CD4-positive, alpha-beta T cell (primary cell): ENCODE results near the gene ATP6V0D1. TPM values are rescaled to one million over a fixed set of nuclear protein-coding genes. Genes with fewer than 3 reads are reported as not detected.

Experiments
- ATAC-seq: fragments of 200-7000 bp; cut with Tn5 transposase; one replicate; pipeline ENCODE4 v1.10.0; 2022; ENCODE audit warnings: mild to moderate bottlenecking; ENCODE audit not compliant: poor library complexity
- CTCF ChIA-PET: fragments of 350-600 bp; sonication (Branson Sonifier 250); formaldehyde crosslinking; loops from one replicate; lab custom pipeline; 2021; ENCODE audit warnings: antibody characterized with exemption, inconsistent platforms; lab: Charles Lee
- POLR2A ChIA-PET: fragments of 350-600 bp; sonication (Branson Sonifier 250); formaldehyde crosslinking; loops from one replicate; lab custom pipeline; 2021; ENCODE audit warnings: antibody characterized with exemption, inconsistent platforms; lab: Charles Lee
- DNase-seq, 14 experiments: peaks; one replicate each; pipeline ENCODE4 v3.0.0-alpha.2; 2013 to 2020; ENCODE audit warnings: mixed read lengths in 2 of 14
- H3K27ac ChIP-seq, 2 donors: one replicate each; pipeline versions ENCODE4 v1.5.1 to v1.7.0; 2013; ENCODE audit warnings: low read length in 2 of 2, low read depth in 1 of 2, mild to moderate bottlenecking in 1 of 2
- H3K27me3 ChIP-seq, 2 experiments: 1 replicate in 1 of 2; 2 replicates in 1 of 2; pipeline versions ENCODE4 v1.6.1 to v1.7.0; 2013; ENCODE audit warnings: low read length in 2 of 2, control low read depth in 1 of 2, mild to moderate bottlenecking in 1 of 2, moderate library complexity in 1 of 2; ENCODE audit not compliant: insufficient read depth in 2 of 2, control insufficient read depth in 1 of 2
- H3K36me3 ChIP-seq: one replicate; pipeline ENCODE4 v1.6.1; 2013; ENCODE audit warnings: low read length, control low read depth; ENCODE audit not compliant: insufficient read depth
- H3K4me1 ChIP-seq: one replicate; pipeline ENCODE4 v1.6.1; 2013; ENCODE audit warnings: low read length, control low read depth; ENCODE audit not compliant: insufficient read depth
- H3K4me3 ChIP-seq: one replicate; pipeline ENCODE4 v1.5.1; 2013; ENCODE audit warnings: mild to moderate bottlenecking, low read length, moderate library complexity
- H3K9me3 ChIP-seq, 2 experiments: 1 replicate in 1 of 2; 2 replicates in 1 of 2; pipeline versions ENCODE4 v1.6.1 to v1.7.0; 2013; ENCODE audit warnings: low read length in 2 of 2, mild to moderate bottlenecking in 2 of 2, control low read depth in 1 of 2, moderate library complexity in 1 of 2; ENCODE audit not compliant: control insufficient read depth in 1 of 2, insufficient read depth in 1 of 2
- H3K27ac Mint-ChIP-seq: one replicate; pipeline ENCODE4 v1.8.0; 2020; ENCODE audit warnings: mixed read lengths
- H3K27me3 Mint-ChIP-seq: one replicate; pipeline ENCODE4 v1.8.0; 2021; ENCODE audit warnings: mixed read lengths
- H3K36me3 Mint-ChIP-seq: one replicate; pipeline ENCODE4 v1.8.0; 2021; ENCODE audit warnings: low read depth, mixed read lengths
- H3K4me1 Mint-ChIP-seq: one replicate; pipeline ENCODE4 v1.8.0; 2021; ENCODE audit warnings: low read depth, mixed read lengths
- H3K4me3 Mint-ChIP-seq: one replicate; pipeline ENCODE4 v1.8.0; 2020; ENCODE audit warnings: mild to moderate bottlenecking, mixed read lengths
- H3K9me3 Mint-ChIP-seq: one replicate; pipeline ENCODE4 v1.8.0; 2020; ENCODE audit warnings: mixed read lengths
- intact Hi-C, 2 experiments: fragments of 100-400 bp; cut with DNase I in 1 of 2; cut with micrococcal nuclease in 1 of 2; formaldehyde crosslinking; loops; one replicate each; pipeline versions ENCODE4 v1.15.1 to v1.9.0; 2023 to 2025; cut with DNase I, micrococcal nuclease
- total RNA-seq, 174 experiments: library from RNA in 2 of 174; stranded (reverse) in 2 of 174; gene quantifications; one replicate each; pipeline ENCODE4 v1.2.3 and lab custom pipeline; 2021 to 2026
- TF ChIP-seq, protein P1 (sequence below): fragments of 200-600 bp; IDR thresholded peaks from one replicate; pipeline ENCODE4 v1.8.0; 2022; ENCODE audit warnings: antibody characterized with exemption, mild to moderate bottlenecking

Gene ATP6V0D1
- total RNA-seq, 2 experiments from 2014 or later, result 39.4 to 41.7 TPM

DNA sequence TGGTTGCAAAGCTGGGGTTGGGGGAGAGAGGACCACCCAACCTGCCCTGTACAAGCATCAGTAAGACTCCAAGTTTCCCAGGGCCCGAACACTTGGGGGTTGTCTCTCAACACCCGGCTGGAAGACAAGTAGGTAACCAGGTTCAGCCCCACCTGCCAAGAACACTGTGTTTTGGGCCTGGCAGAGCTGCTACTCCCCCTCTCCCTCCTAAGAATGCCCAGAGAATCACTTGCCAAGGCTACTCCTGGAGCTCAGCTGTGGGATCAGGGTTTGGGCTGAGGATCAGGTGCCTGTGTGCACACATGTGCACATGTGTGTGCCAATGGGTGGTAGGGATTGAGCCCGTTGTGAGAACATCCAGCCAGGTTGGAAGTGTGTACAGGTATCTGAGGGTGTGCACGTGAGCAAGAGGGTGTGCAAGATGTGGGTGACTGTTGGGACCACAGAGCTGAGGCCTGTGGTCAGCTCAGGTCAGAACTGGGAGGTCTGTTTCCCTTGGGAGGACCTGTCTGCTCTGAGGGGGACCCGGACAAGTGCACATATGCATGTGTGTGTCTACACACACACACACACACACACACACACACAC, 47.7 kb downstream of the ATP6V0D1 start:
- H3K36me3 ChIP-seq, result peaks cover 11% of the 10 kb centered on the region
- TF ChIP-seq, protein P1, sequence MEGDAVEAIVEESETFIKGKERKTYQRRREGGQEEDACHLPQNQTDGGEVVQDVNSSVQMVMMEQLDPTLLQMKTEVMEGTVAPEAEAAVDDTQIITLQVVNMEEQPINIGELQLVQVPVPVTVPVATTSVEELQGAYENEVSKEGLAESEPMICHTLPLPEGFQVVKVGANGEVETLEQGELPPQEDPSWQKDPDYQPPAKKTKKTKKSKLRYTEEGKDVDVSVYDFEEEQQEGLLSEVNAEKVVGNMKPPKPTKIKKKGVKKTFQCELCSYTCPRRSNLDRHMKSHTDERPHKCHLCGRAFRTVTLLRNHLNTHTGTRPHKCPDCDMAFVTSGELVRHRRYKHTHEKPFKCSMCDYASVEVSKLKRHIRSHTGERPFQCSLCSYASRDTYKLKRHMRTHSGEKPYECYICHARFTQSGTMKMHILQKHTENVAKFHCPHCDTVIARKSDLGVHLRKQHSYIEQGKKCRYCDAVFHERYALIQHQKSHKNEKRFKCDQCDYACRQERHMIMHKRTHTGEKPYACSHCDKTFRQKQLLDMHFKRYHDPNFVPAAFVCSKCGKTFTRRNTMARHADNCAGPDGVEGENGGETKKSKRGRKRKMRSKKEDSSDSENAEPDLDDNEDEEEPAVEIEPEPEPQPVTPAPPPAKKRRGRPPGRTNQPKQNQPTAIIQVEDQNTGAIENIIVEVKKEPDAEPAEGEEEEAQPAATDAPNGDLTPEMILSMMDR, result no peak
- Mint-ChIP-seq H3K36me3 (peaks cover 13% of the 10 kb centered on the region), H3K27ac (no peak overlapping the region), H3K9me3 (no peaks in the 10 kb centered on the region), H3K4me1 (peaks cover 9% of the 10 kb centered on the region), H3K27me3 (peaks cover 34% of the 10 kb centered on the region), H3K4me3 (peak overlapping the region; percentile 9)
- intact Hi-C loops, result loop anchor here in 1 of 2 experiments (5.0 kb wide), 1 partner anchor 79 kb away; no protein-coding TSS in a partner anchor
- H3K27me3 ChIP-seq, result peaks cover 21 to 26% of the 10 kb centered on the region in 2 experiments
- no peak overlapping the region for H3K27ac ChIP-seq
- DNase-seq (no peak), ATAC-seq (no peak)
- peaks cover 17% of the 10 kb centered on the region for H3K4me1 ChIP-seq
- CTCF ChIA-PET, result no interaction called here
- H3K4me3 ChIP-seq, result no peak overlapping the region
- POLR2A ChIA-PET, result no interaction called here
- peaks cover 0 to 8% of the 10 kb centered on the region in 2 experiments for H3K9me3 ChIP-seq

- H3K9me3 ChIP-seq, result peaks cover 0 to 10% of the 10 kb centered on the region in 2 experiments
- Mint-ChIP-seq H3K36me3 (peaks cover 6% of the 10 kb centered on the region), H3K4me1 (peaks cover 9% of the 10 kb centered on the region), H3K9me3 (no peaks in the 10 kb centered on the region), H3K4me3 (peak overlapping the region; percentile 76), H3K27ac (no peak overlapping the region), H3K27me3 (peaks cover 37% of the 10 kb centered on the region)
- TF ChIP-seq, protein P1, result no peak
- H3K27me3 ChIP-seq, result peaks cover 28 to 32% of the 10 kb centered on the region in 2 experiments
- H3K27ac ChIP-seq, result no peak overlapping the region
- peaks cover 20% of the 10 kb centered on the region for H3K4me1 ChIP-seq
- DNase-seq, result no peak
- intact Hi-C loops, result loop anchor here in 1 of 2 experiments (5.0 kb wide), 1 partner anchor 80 kb away; no protein-coding TSS in a partner anchor
- CTCF ChIA-PET, result no interaction called here
- POLR2A ChIA-PET, result no interaction called here
- H3K36me3 ChIP-seq, result peaks cover 5% of the 10 kb centered on the region
- no peak for ATAC-seq
- H3K4me3 ChIP-seq, result no peak overlapping the region
Measured at GRCh38 chr16:67432506-67432890, 48.5 kb downstream of the ATP6V0D1 start.

DNA sequence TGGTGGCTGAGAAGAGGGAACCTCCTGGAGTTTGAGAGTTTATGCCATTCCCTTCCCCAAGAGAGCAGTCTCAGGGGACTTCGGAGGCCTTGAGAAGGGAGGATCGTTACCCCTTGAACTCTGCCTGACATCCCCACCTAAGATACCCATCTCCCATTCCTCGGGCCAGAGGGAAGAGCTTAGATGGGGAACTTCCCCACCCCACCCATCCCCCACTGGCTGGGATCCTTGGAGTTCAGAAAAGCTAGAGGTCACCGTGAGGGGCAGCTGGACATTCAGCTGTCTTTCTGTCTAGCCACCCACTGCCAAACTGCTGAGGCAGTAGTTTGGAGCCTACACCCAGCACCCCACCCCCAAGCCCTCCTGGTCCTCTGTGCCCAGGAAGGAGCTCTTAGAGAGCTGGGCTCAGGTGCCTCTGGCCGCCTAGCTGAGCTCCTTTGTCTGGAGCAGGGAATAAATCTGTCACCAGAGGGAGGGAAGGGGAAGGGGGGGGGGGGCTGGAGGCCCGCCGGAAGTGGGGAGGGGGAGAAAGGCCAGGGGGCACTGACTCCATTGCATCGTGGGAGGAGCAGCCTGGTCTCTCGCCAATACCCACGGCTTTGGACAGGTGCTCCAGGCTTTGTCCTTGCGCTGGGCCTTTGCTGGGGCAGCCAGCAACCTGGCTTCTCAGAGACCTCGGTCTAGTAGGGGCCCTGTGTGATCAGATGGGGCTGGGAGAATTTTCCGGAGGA, 49.0 kb downstream of the ATP6V0D1 start:
- ATAC-seq (no peak), DNase-seq (no peak)
- Histone ChIP-seq H3K27ac (no peak overlapping the region), H3K4me1 (peaks cover 20% of the 10 kb centered on the region), H3K9me3 (peaks cover 0 to 10% of the 10 kb centered on the region in 2 experiments), H3K4me3 (peak overlapping the region; percentile 12), H3K36me3 (peaks cover 3% of the 10 kb centered on the region), H3K27me3 (peaks cover 28 to 33% of the 10 kb centered on the region in 2 experiments)
- Mint-ChIP-seq H3K4me1 (peaks cover 9% of the 10 kb centered on the region), H3K9me3 (no peaks in the 10 kb centered on the region), H3K4me3 (peak overlapping the region; percentile 76), H3K27ac (no peak overlapping the region), H3K36me3 (peaks cover 4% of the 10 kb centered on the region), H3K27me3 (peaks cover 42% of the 10 kb centered on the region)
- POLR2A ChIA-PET, result no interaction called here
- TF ChIP-seq, protein P1, result no peak
- CTCF ChIA-PET, result no interaction called here
- intact Hi-C loops, result loop anchor here in 1 of 2 experiments (5.0 kb wide), 1 partner anchor 80 kb away; no protein-coding TSS in a partner anchor
